WTC11 (cell line): ENCODE measurements around the gene ALOXE3.

Experiments
- ATF1 ChIP-seq: sonication (generic); formaldehyde crosslinking; IDR thresholded peaks from 2 replicates; pipeline ENCODE4 v1.8.1; 2023; ENCODE audit warnings: mild to moderate bottlenecking, moderate library complexity, missing genetic modification reagents
- ATF6 ChIP-seq: sonication (generic); formaldehyde crosslinking; IDR thresholded peaks from 2 replicates; pipeline ENCODE4 v1.8.1; 2023; ENCODE audit warnings: mild to moderate bottlenecking, missing genetic modification reagents
- CTCF ChIP-seq: fragments of 200-600 bp; IDR thresholded peaks from 2 replicates; pipeline ENCODE4 v1.8.0; 2022; ENCODE audit warnings: antibody characterized with exemption
- E2F1 ChIP-seq: sonication (generic); formaldehyde crosslinking; IDR thresholded peaks from 2 replicates; pipeline ENCODE4 v1.8.0; 2022; ENCODE audit warnings: mild to moderate bottlenecking, missing genetic modification reagents
- ETV6 ChIP-seq: sonication (generic); formaldehyde crosslinking; IDR thresholded peaks from 2 replicates; pipeline ENCODE4 v1.8.1; 2022; ENCODE audit warnings: mild to moderate bottlenecking, missing genetic modification reagents
- FOXJ3 ChIP-seq: sonication (generic); formaldehyde crosslinking; IDR thresholded peaks from 2 replicates; pipeline ENCODE4 v1.9.0; 2021; ENCODE audit warnings: missing genetic modification reagents, mild to moderate bottlenecking, borderline replicate concordance
- MAX ChIP-seq: sonication (generic); formaldehyde crosslinking; IDR thresholded peaks from 2 replicates; pipeline ENCODE4 v1.8.0; 2022; ENCODE audit warnings: mild to moderate bottlenecking, missing genetic modification reagents
- SMAD3 ChIP-seq: sonication (generic); formaldehyde crosslinking; IDR thresholded peaks from 2 replicates; pipeline ENCODE4 v1.8.0; 2022; ENCODE audit warnings: missing genetic modification reagents, mild to moderate bottlenecking, borderline replicate concordance
- SP1 ChIP-seq: sonication (generic); formaldehyde crosslinking; conservative IDR thresholded peaks from 2 replicates; pipeline ENCODE4 v1.8.1; 2022; ENCODE audit warnings: missing genetic modification reagents
- TCF7 ChIP-seq: sonication (generic); formaldehyde crosslinking; IDR thresholded peaks from 2 replicates; pipeline ENCODE4 v1.8.0; 2022; ENCODE audit warnings: mild to moderate bottlenecking, low read depth, missing genetic modification reagents, moderate library complexity
- USF2 ChIP-seq: sonication (generic); formaldehyde crosslinking; IDR thresholded peaks from 2 replicates; pipeline ENCODE4 v1.8.1; 2023; ENCODE audit warnings: mild to moderate bottlenecking, missing genetic modification reagents, moderate library complexity
- ZNF121 ChIP-seq: sonication (generic); formaldehyde crosslinking; IDR thresholded peaks from 2 replicates; pipeline ENCODE4 v1.8.0; 2023; ENCODE audit warnings: missing genetic modification reagents
- TF ChIP-seq, protein P1 (sequence below): fragments of 250-450 bp; sonication (Bioruptor Pico); IDR thresholded peaks from 2 replicates; pipeline ENCODE4 v1.9.0; 2021; ENCODE audit warnings: mild to moderate bottlenecking, borderline replicate concordance
- TF ChIP-seq, protein P2 (sequence below): sonication (generic); formaldehyde crosslinking; IDR thresholded peaks from 2 replicates; pipeline ENCODE4 v1.8.0; 2023; ENCODE audit warnings: missing genetic modification reagents

- TF ChIP-seq USF2, result no peak
- no peak for TF ChIP-seq ZNF121
- no peak for TF ChIP-seq E2F1 (CRISPR knock-in tag)
- TF ChIP-seq TCF7, result no peak
- TF ChIP-seq MAX (CRISPR knock-in tag), result no peak
- TF ChIP-seq, protein P1, sequence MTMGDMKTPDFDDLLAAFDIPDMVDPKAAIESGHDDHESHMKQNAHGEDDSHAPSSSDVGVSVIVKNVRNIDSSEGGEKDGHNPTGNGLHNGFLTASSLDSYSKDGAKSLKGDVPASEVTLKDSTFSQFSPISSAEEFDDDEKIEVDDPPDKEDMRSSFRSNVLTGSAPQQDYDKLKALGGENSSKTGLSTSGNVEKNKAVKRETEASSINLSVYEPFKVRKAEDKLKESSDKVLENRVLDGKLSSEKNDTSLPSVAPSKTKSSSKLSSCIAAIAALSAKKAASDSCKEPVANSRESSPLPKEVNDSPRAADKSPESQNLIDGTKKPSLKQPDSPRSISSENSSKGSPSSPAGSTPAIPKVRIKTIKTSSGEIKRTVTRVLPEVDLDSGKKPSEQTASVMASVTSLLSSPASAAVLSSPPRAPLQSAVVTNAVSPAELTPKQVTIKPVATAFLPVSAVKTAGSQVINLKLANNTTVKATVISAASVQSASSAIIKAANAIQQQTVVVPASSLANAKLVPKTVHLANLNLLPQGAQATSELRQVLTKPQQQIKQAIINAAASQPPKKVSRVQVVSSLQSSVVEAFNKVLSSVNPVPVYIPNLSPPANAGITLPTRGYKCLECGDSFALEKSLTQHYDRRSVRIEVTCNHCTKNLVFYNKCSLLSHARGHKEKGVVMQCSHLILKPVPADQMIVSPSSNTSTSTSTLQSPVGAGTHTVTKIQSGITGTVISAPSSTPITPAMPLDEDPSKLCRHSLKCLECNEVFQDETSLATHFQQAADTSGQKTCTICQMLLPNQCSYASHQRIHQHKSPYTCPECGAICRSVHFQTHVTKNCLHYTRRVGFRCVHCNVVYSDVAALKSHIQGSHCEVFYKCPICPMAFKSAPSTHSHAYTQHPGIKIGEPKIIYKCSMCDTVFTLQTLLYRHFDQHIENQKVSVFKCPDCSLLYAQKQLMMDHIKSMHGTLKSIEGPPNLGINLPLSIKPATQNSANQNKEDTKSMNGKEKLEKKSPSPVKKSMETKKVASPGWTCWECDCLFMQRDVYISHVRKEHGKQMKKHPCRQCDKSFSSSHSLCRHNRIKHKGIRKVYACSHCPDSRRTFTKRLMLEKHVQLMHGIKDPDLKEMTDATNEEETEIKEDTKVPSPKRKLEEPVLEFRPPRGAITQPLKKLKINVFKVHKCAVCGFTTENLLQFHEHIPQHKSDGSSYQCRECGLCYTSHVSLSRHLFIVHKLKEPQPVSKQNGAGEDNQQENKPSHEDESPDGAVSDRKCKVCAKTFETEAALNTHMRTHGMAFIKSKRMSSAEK, result no peak
- TF ChIP-seq CTCF, result no peak
- no peak for TF ChIP-seq ATF6 (CRISPR knock-in tag)
- no peak for TF ChIP-seq SMAD3 (CRISPR knock-in tag)
- TF ChIP-seq ATF1 (CRISPR knock-in tag), result no peak
- TF ChIP-seq ETV6 (CRISPR knock-in tag), result no peak
- no peak for TF ChIP-seq FOXJ3
- TF ChIP-seq, protein P2, sequence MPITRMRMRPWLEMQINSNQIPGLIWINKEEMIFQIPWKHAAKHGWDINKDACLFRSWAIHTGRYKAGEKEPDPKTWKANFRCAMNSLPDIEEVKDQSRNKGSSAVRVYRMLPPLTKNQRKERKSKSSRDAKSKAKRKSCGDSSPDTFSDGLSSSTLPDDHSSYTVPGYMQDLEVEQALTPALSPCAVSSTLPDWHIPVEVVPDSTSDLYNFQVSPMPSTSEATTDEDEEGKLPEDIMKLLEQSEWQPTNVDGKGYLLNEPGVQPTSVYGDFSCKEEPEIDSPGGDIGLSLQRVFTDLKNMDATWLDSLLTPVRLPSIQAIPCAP (CRISPR knock-in tag), result no peak
- no peak for TF ChIP-seq SP1 (CRISPR knock-in tag)
These were observed 43.2 kb upstream of the ALOXE3 start for GRCh38 chr17:8161289-8162232.
